Measurements from ENCODE around the gene ACAA1.

Gene ACAA1

GRCh38 chr3:38124324-38125122 is 12.4 kb downstream of the ACAA1 start:
- H3K4me3 ChIP-seq (ENCODE audit: control insufficient read depth, low read depth, low read length), result no peak overlapping the region
- DNase-seq (ENCODE audit: low read depth), result no peak
- no peak for TF ChIP-seq CTCF (IDR thresholded peaks at IDR 0.05; ENCODE audit: control insufficient read depth, insufficient read depth, low read depth, low read length, missing control alignments)

- DNase-seq (ENCODE audit: low read depth), result no peak
Measured at GRCh38 chr3:38122712-38123290, 14.1 kb downstream of the ACAA1 start.

GRCh38 chr3:38121832-38122461 is 15.0 kb downstream of the ACAA1 start:
- no peak overlapping the region for H3K4me3 ChIP-seq (ENCODE audit: control insufficient read depth, low read depth, low read length)
- TF ChIP-seq CTCF (IDR thresholded peaks at IDR 0.05; ENCODE audit: control insufficient read depth, insufficient read depth, low read depth, low read length, missing control alignments), result no peak
- no peak for DNase-seq (ENCODE audit: low read depth)

More at GRCh38 chr3:38122712-38123290, 14.1 kb downstream of the ACAA1 start:
- no peak for TF ChIP-seq CTCF (IDR thresholded peaks at IDR 0.05; ENCODE audit: control insufficient read depth, insufficient read depth, low read depth, low read length, missing control alignments)
- no peak overlapping the region for H3K4me3 ChIP-seq (ENCODE audit: control insufficient read depth, low read depth, low read length)

- no peak for TF ChIP-seq CTCF (IDR thresholded peaks at IDR 0.05; ENCODE audit: control insufficient read depth, insufficient read depth, low read depth, low read length, missing control alignments)
- no peak for DNase-seq (ENCODE audit: low read depth)
- no peak overlapping the region for H3K4me3 ChIP-seq (ENCODE audit: control insufficient read depth, low read depth, low read length)
Measured at GRCh38 chr3:38121451-38121831, 15.5 kb downstream of the ACAA1 start.

GRCh38 chr3:38120693-38121450 is 16.1 kb downstream of the ACAA1 start:
- DNase-seq (ENCODE audit: low read depth), result no peak
- no peak overlapping the region for H3K4me3 ChIP-seq (ENCODE audit: control insufficient read depth, low read depth, low read length)
- no peak for TF ChIP-seq CTCF (IDR thresholded peaks at IDR 0.05; ENCODE audit: control insufficient read depth, insufficient read depth, low read depth, low read length, missing control alignments)

Data from AG09309 (cell line).